ENCODE measurements around the gene RAB9A. TPM values are rescaled to one million over a fixed set of nuclear protein-coding genes. Genes with fewer than 3 reads are reported as not detected.

Gene RAB9A
- total and polyA plus RNA-seq, 10 donors = 20.3 to 36.5 (median 28.2) TPM

- DNase-seq = no peak
- TF ChIP-seq POLR2AphosphoS5 (IDR thresholded peaks at IDR 0.05) (no peak), CTCF (IDR thresholded peaks at IDR 0.05 in 8 of 11, conservative IDR thresholded peaks at IDR 0.05 in 3 of 11) (no peak), POLR2A (IDR thresholded peaks at IDR 0.05) (no peak)
- 71 to 85% (median 74%) methylated on average over 5 of the region's 5 CpGs for WGBS, 5 donors
- no peaks in the 10 kb centered on the region for H3K9me3 ChIP-seq
- H3K27me3 ChIP-seq (replicated peaks in 1 of 7) = peaks cover 0 to 16% (median 0%) of the 10 kb centered on the region in 7 donors
- peaks cover 25 to 85% (median 73%) of the 10 kb centered on the region in 6 donors for H3K4me1 ChIP-seq
- intact Hi-C loops (cut with DNase I; ENCODE audit: low total_unique reads) = no loop called here
- peak overlapping the region in 1 of 8 donors; percentile 1 for H3K4me3 ChIP-seq
- no peaks in the 10 kb centered on the region for H3K36me3 ChIP-seq
- H3K27ac ChIP-seq = peak overlapping the region in 4 of 8 donors; percentile 33 to 97 (median 96)
Measured at GRCh38 chrX:13692771-13693231, 3.9 kb downstream of the RAB9A start.

GRCh38 chrX:13693341-13693961 is 4.5 kb downstream of the RAB9A start:
- intact Hi-C loops (cut with DNase I; ENCODE audit: low total_unique reads) = no loop called here

GRCh38 chrX:13694359-13694758 is 5.4 kb downstream of the RAB9A start:
- 77 to 87% (median 78%) methylated on average over 2 of the region's 2 CpGs for WGBS, 5 donors
- TF ChIP-seq CTCF (IDR thresholded peaks at IDR 0.05 in 8 of 11, conservative IDR thresholded peaks at IDR 0.05 in 3 of 11) (no peak), POLR2A (IDR thresholded peaks at IDR 0.05) (no peak), POLR2AphosphoS5 (IDR thresholded peaks at IDR 0.05) (no peak)
- Histone ChIP-seq H3K36me3 (no peaks in the 10 kb centered on the region), H3K4me1 (peaks cover 31 to 93% (median 82%) of the 10 kb centered on the region in 6 donors), H3K4me3 (no peak overlapping the region), H3K27ac (peak overlapping the region in 2 of 8 donors; percentile 96 to 97), H3K27me3 (replicated peaks in 1 of 7) (peaks cover 0 to 12% (median 0%) of the 10 kb centered on the region in 7 donors), H3K9me3 (no peaks in the 10 kb centered on the region)
- intact Hi-C loops (cut with DNase I; ENCODE audit: low total_unique reads) = no loop called here
- DNase-seq = no peak

More at GRCh38 chrX:13693341-13693961, 4.5 kb downstream of the RAB9A start:
- Histone ChIP-seq H3K27me3 (replicated peaks in 1 of 7) (peaks cover 0 to 16% (median 0%) of the 10 kb centered on the region in 7 donors), H3K4me1 (peaks cover 29 to 85% (median 75%) of the 10 kb centered on the region in 6 donors), H3K4me3 (peak overlapping the region in 1 of 8 donors; percentile 1), H3K27ac (peak overlapping the region in 4 of 8 donors; percentile 33 to 97 (median 96)), H3K36me3 (no peaks in the 10 kb centered on the region), H3K9me3 (no peaks in the 10 kb centered on the region)
- DNase-seq = no peak
- no peak for TF ChIP-seq POLR2AphosphoS5 (IDR thresholded peaks at IDR 0.05)
- TF ChIP-seq POLR2A (IDR thresholded peaks at IDR 0.05) = no peak
- TF ChIP-seq CTCF (IDR thresholded peaks at IDR 0.05 in 8 of 11, conservative IDR thresholded peaks at IDR 0.05 in 3 of 11) = no peak
- WGBS, 5 donors = 51 to 81% (median 56%) methylated on average over 7 of the region's 7 CpGs

- DNase-seq = no peak
- Histone ChIP-seq H3K36me3 (no peaks in the 10 kb centered on the region), H3K27me3 (replicated peaks in 1 of 7) (peaks cover 0 to 7% (median 0%) of the 10 kb centered on the region in 7 donors), H3K9me3 (no peaks in the 10 kb centered on the region), H3K4me3 (no peak overlapping the region), H3K4me1 (peaks cover 31 to 99% (median 85%) of the 10 kb centered on the region in 6 donors), H3K27ac (peak overlapping the region in 2 of 8 donors; percentile 39 to 97)
- WGBS, 5 donors = 72 to 92% (median 80%) methylated on average over 7 to 8 of the region's 8 CpGs
- intact Hi-C loops (cut with DNase I; ENCODE audit: low total_unique reads) = no loop called here
- no peak for TF ChIP-seq POLR2A (IDR thresholded peaks at IDR 0.05)
- TF ChIP-seq CTCF (IDR thresholded peaks at IDR 0.05 in 8 of 11, conservative IDR thresholded peaks at IDR 0.05 in 3 of 11) = no peak
- no peak for TF ChIP-seq POLR2AphosphoS5 (IDR thresholded peaks at IDR 0.05)
Measured at GRCh38 chrX:13694983-13695382, 6.1 kb downstream of the RAB9A start.
